GM12891 (cell line): ENCODE measurements around the gene AGO3.
"Not testable (repeated sequence)": the region's sequence is repeated elsewhere in the genome, so short reads cannot be mapped to it uniquely, and the experiment has no call there.

Experiments
- DNase-seq: peaks from one replicate; pipeline ENCODE4 v3.0.0; 2011; ENCODE audit warnings: low spot score; ENCODE audit not compliant: insufficient read length
- FAIRE-seq: peaks from 2 replicates; lab custom pipeline; 2011; peaks lifted over from hg19 to GRCh38; lab: Jason Lieb, UNC
- PAX5 ChIP-seq: IDR thresholded peaks from 2 replicates; pipeline ENCODE4 v1.6.1; 2011; ENCODE audit warnings: low read length, moderate library complexity, mild to moderate bottlenecking; ENCODE audit not compliant: insufficient read depth, severe bottlenecking
- POLR2A ChIP-seq: IDR thresholded peaks from 2 replicates; pipeline ENCODE4 v1.6.1; 2011; ENCODE audit warnings: low read depth, low read length, control low read depth
- POLR2AphosphoS5 ChIP-seq: IDR thresholded peaks from 2 replicates; pipeline ENCODE4 v1.6.1; 2011; ENCODE audit warnings: low read depth, low read length, control low read depth
- POU2F2 ChIP-seq: IDR thresholded peaks from 2 replicates; pipeline ENCODE4 v1.6.1; 2011; ENCODE audit warnings: low read depth, mild to moderate bottlenecking, control low read depth, low read length, moderate library complexity
- SPI1 ChIP-seq: IDR thresholded peaks from 2 replicates; pipeline ENCODE4 v1.6.1; 2011; ENCODE audit warnings: low read depth, low read length, control low read depth
- TAF1 ChIP-seq: IDR thresholded peaks from 2 replicates; pipeline ENCODE4 v1.6.1; 2011; ENCODE audit warnings: low read depth, low read length, control low read depth

Gene AGO3

GRCh38 chr1:35936838-35937237 lies 5.9 kb downstream of the AGO3 start:
- FAIRE-seq, result no peak
- DNase-seq, result no peak
- TF ChIP-seq PAX5, result no peak
- TF ChIP-seq POU2F2, result no peak
- no peak for TF ChIP-seq SPI1
- TF ChIP-seq POLR2AphosphoS5, result no peak
- no peak for TF ChIP-seq TAF1

DNA sequence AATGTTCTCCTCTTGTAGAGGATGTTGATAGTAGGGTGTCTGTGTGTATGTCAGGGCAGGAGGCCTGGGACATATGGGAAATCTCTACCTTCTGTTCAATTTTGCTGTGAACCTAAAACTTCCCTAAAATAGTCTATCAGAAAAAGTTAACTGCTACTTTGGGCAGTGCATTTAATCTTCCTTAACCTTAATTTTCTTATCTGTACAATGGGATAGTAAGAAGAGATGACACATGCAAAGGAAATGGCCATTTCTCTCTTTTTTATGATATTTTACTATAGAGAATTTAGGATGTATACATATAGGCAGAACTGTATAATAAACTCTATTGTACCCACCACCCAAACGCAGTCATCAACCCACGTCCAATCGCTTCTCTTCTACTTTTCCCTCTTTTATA lies 8.6 kb downstream of the AGO3 start:
- TF ChIP-seq SPI1, result no peak
- no peak for TF ChIP-seq POU2F2
- no peak for TF ChIP-seq POLR2A
- no peak for TF ChIP-seq POLR2AphosphoS5
- no peak for TF ChIP-seq PAX5
- no peak for TF ChIP-seq TAF1
- DNase-seq (no peak), FAIRE-seq (no peak)

- no peak for FAIRE-seq
- no peak for TF ChIP-seq POLR2AphosphoS5
- no peak for TF ChIP-seq SPI1
- no peak for TF ChIP-seq PAX5
- no peak for TF ChIP-seq POU2F2
- no peak for DNase-seq
Measured at GRCh38 chr1:35945327-35945726, 14.4 kb downstream of the AGO3 start.

GRCh38 chr1:35947547-35947946 lies 16.6 kb downstream of the AGO3 start:
- no peak for FAIRE-seq
- TF ChIP-seq POU2F2, result no peak
- TF ChIP-seq POLR2AphosphoS5, result no peak
- no peak for DNase-seq

DNA sequence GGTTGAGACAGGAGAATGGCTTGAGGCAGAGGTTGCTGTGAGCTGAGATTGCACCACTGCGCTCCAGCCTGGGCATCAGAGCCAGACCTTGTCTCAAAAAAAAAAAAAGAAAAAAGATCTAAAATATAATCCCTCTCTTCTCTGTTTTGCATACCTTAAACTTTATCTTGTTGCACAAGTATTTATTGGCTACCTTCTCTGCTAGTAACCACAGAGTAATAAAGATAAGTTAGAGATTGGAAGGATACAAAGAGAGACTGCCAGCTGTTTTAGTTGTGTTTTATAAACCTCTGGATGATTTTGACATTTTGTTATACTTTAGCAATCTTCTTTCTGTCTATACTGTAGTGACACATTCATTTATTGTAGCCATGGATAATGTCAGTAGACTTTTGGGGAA lies 27.7 kb downstream of the AGO3 start:
- FAIRE-seq, result no peak
- TF ChIP-seq PAX5 (no peak), SPI1 (no peak), POU2F2 (no peak), TAF1 (no peak)
- DNase-seq, result no peak

- FAIRE-seq (no peak), DNase-seq (no peak)
- TF ChIP-seq POU2F2 (no peak), SPI1 (no peak), POLR2A (no peak), TAF1 (no peak), POLR2AphosphoS5 (no peak)
Measured at GRCh38 chr1:35959304-35959703, 28.4 kb downstream of the AGO3 start.

DNA sequence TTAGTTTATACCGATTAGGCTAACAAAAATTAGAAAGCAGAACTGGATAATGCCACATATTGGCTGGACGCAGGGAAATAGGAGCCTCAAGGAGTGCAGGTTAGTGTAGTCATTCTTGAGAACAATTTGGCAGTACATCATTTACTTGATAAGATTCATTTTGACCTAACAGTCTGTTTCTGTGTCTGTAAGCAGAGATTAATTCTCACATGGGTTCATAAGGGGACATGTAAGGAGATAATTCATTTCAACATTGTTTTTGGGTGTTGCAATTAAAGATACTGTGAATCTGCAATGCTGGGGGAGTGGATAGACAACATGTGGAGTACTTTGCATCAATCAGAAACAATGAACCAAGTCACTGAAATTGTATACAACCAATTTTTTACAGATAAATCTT lies 32.0 kb downstream of the AGO3 start:
- DNase-seq (no peak), FAIRE-seq (no peak)
- TF ChIP-seq PAX5, result no peak
- TF ChIP-seq TAF1, result no peak

DNA sequence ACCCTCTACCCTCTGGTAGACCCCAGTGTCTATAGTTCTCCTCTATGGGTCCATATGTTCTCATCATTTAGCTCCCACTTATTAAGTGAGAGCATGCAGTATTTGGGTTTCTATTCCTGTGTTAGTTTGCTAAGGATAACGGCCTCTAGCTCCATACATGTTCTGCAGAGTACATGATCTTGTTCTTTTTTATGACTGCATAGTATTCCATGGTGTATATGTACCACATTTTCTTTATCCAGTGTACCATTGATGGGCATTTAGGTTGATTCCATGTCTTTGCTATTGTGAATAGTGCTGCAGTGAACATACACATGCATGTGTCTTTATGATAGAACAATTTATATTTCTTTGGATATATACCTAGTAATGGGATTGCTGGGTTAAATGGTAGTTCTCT lies 33.4 kb downstream of the AGO3 start:
- not testable (repeated sequence) for FAIRE-seq, DNase-seq

- FAIRE-seq, result no peak
- TF ChIP-seq POLR2AphosphoS5 (no peak), SPI1 (no peak), POU2F2 (no peak), TAF1 (no peak), PAX5 (no peak), POLR2A (no peak)
- DNase-seq, result no peak
Measured at GRCh38 chr1:35968396-35968795, 37.5 kb downstream of the AGO3 start.

DNA sequence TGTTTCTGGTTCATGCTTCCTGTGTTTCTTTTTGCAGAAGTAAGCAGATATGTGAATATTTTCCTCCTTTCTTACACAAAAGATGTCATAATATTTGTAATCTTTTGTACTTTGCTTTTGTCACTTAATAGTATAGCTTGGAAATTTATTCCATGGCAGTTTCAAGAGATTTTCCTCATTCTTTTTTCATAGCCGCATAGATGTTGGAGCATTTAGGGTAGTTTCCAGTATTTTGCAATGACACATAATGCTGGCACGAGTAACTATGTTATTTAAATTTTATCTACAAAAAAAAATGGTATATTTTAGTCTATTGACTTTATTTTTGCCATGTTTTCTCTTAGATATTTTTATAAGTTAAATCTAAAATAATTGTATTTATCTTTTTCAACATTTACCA lies 40.7 kb downstream of the AGO3 start:
- FAIRE-seq (no peak), DNase-seq (no peak)
- TF ChIP-seq POU2F2 (no peak), TAF1 (no peak), SPI1 (no peak), POLR2AphosphoS5 (no peak), PAX5 (no peak), POLR2A (no peak)

- not testable (repeated sequence) for DNase-seq, FAIRE-seq
Measured at GRCh38 chr1:35972631-35973030, 41.7 kb downstream of the AGO3 start.

DNA sequence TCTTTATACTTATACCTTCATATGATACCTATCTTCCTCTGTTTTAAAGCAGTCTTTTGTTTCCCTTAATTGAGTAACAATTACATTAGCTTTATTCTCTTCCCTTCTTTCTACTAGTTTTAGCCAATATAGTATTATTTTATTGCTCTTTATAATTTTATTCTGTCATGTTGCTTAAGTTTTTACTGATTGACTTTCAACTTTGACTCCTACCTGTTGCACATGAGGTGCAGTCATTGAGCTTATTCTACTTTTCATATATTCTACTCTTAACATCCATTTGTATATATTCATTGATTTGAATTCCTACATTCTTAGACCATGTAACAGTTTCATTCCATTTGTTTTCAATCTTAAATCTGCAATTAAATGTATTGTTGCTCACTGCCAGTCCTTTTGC lies 49.2 kb downstream of the AGO3 start:
- FAIRE-seq, result no peak
- TF ChIP-seq SPI1, result no peak
- no peak for TF ChIP-seq POLR2AphosphoS5
- TF ChIP-seq POLR2A, result no peak
- no peak for TF ChIP-seq POU2F2
- TF ChIP-seq TAF1, result no peak
- TF ChIP-seq PAX5, result no peak
- no peak for DNase-seq
